ENCODE data around the gene PDXP.
"Not testable (repeated sequence)": the region's sequence is repeated elsewhere in the genome, so short reads cannot be mapped to it uniquely, and the experiment has no call there.

Gene PDXP

GRCh38 chr22:37658133-37659065 is at the start of gene PDXP:
Gene PDXP, plus strand, starts transcription at chr22:37658723. Its CDS starts 60 bp downstream, at chr22:37658783.
- peak; percentile 98 for DNase-seq

- DNase-seq: no peak
Observed at GRCh38 chr22:37609240-37610152, 49.0 kb upstream of the PDXP start.

GRCh38 chr22:37610153-37610475 is 48.4 kb upstream of the PDXP start:
- not testable (repeated sequence) for DNase-seq

GRCh38 chr22:37610480-37611129 is 47.9 kb upstream of the PDXP start:
- DNase-seq: no peak

GRCh38 chr22:37611207-37611606 is 47.3 kb upstream of the PDXP start:
- no peak for DNase-seq

- DNase-seq: no peak
Observed at GRCh38 chr22:37616201-37617083, 42.1 kb upstream of the PDXP start.

- no peak for DNase-seq
Observed at GRCh38 chr22:37617431-37617830, 41.1 kb upstream of the PDXP start.

GRCh38 chr22:37618072-37618656 is 40.4 kb upstream of the PDXP start:
- no peak for DNase-seq

- DNase-seq: no peak
Observed at GRCh38 chr22:37618674-37619073, 39.8 kb upstream of the PDXP start.

- no peak for DNase-seq
Observed at GRCh38 chr22:37619991-37620390, 38.5 kb upstream of the PDXP start.

GRCh38 chr22:37621352-37621860 is 37.1 kb upstream of the PDXP start:
- no peak for DNase-seq

GRCh38 chr22:37623075-37624016 is 35.2 kb upstream of the PDXP start:
- DNase-seq: peak; percentile 17

- no peak for DNase-seq
Observed at GRCh38 chr22:37624017-37624365, 34.5 kb upstream of the PDXP start.

- no peak for DNase-seq
Observed at GRCh38 chr22:37624876-37625275, 33.6 kb upstream of the PDXP start.

- no peak for DNase-seq
Observed at GRCh38 chr22:37625737-37626136, 32.8 kb upstream of the PDXP start.

GRCh38 chr22:37626144-37626543 is 32.4 kb upstream of the PDXP start:
- no peak for DNase-seq

- DNase-seq: no peak
Observed at GRCh38 chr22:37626556-37627075, 31.9 kb upstream of the PDXP start.

- DNase-seq: no peak
Observed at GRCh38 chr22:37627121-37627520, 31.4 kb upstream of the PDXP start.

GRCh38 chr22:37627545-37627944 is 31.0 kb upstream of the PDXP start:
- no peak for DNase-seq

GRCh38 chr22:37628830-37629229 is 29.7 kb upstream of the PDXP start:
- no peak for DNase-seq
